Mucosa of gallbladder (tissue), 1 donor: ENCODE data around the gene ADAMTS19. TPM values are rescaled to one million over a fixed set of nuclear protein-coding genes. Genes with fewer than 3 reads are reported as not detected.

Source experiments
- DNase-seq: peaks from one replicate; pipeline ENCODE4 v3.0.0-alpha.2; 2020; ENCODE audit warnings: low spot score
- total RNA-seq: library from RNA; stranded (reverse); gene quantifications from one replicate; pipeline ENCODE4 v1.2.1, GENCODE V29; 2021
- donor health status: DM: no; HTN: no; CAD: no.

Gene ADAMTS19
- total RNA-seq, 1 donor from 2014 or later: 0.20 TPM

- no peak for DNase-seq
Observed at GRCh38 chr5:129465776-129466344, 5.8 kb downstream of the ADAMTS19 start.

GRCh38 chr5:129474544-129474943 is 14.4 kb downstream of the ADAMTS19 start:
- DNase-seq: no peak

DNA sequence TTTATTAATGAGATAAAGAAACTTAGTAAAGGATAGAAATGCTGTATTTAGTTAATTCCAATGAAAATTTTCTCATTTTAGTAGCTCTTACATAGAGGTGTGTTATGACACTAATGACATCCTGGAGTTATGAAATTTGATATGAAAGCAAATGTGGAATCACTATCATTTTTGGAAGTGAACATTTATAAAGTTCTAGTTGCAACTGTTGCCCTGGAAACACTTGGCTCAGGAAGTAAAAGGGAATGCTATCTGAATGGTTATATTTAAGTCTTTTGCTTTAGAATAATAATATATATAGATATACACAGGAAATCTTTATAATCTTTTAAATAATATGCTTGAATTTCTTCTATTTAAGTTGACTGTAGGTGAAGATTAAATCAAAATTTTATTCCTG is 16.7 kb downstream of the ADAMTS19 start:
- DNase-seq: no peak

- no peak for DNase-seq
Observed at GRCh38 chr5:129477532-129477931, 17.4 kb downstream of the ADAMTS19 start.

GRCh38 chr5:129481161-129481560 is 21.1 kb downstream of the ADAMTS19 start:
- no peak for DNase-seq

GRCh38 chr5:129496421-129496820 is 36.3 kb downstream of the ADAMTS19 start:
- no peak for DNase-seq

DNA sequence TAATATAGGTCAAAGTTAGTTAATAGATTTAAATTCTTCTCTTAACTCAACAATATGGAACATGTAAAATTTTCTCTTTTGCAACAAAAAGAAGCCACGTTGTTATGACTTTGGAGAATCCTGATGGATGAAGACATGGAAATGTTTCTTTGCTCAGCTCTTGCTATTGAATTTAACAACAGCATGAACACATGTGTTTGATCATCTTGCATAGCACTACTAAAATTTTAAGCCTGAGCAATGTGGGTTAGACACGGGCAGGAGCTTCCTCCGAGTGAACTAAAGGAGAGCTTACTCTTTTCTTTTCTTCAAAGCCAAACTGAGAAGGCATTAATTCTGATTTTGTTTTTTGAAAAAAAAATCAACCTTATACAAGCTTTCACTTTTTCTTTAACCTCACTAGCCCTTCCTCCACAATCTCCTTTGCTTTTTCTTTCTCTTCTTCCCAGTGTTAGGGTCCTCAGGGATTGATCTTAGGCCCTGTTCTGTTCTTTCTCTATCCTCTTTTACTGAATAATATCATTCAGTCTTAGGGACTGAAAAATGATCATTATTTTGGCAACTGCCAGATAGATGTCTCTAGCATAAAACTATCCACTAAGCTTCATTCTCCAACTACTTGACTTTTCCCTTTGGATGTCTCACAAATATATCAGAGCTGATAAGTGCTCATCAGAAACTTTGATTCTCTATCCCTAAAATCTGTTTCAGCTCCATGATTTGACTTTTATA is 36.9 kb downstream of the ADAMTS19 start:
- no peak for DNase-seq

- DNase-seq: no peak
Observed at GRCh38 chr5:129499208-129499852, 39.2 kb downstream of the ADAMTS19 start.

GRCh38 chr5:129500101-129500500 is 40.0 kb downstream of the ADAMTS19 start:
- DNase-seq: no peak

- DNase-seq: no peak
Observed at GRCh38 chr5:129506086-129506485, 46.0 kb downstream of the ADAMTS19 start.

GRCh38 chr5:129506950-129507349 is 46.9 kb downstream of the ADAMTS19 start:
- DNase-seq: no peak

- DNase-seq: no peak
Observed at GRCh38 chr5:129507527-129507926, 47.4 kb downstream of the ADAMTS19 start.

GRCh38 chr5:129508606-129509005 is 48.5 kb downstream of the ADAMTS19 start:
- no peak for DNase-seq

DNA sequence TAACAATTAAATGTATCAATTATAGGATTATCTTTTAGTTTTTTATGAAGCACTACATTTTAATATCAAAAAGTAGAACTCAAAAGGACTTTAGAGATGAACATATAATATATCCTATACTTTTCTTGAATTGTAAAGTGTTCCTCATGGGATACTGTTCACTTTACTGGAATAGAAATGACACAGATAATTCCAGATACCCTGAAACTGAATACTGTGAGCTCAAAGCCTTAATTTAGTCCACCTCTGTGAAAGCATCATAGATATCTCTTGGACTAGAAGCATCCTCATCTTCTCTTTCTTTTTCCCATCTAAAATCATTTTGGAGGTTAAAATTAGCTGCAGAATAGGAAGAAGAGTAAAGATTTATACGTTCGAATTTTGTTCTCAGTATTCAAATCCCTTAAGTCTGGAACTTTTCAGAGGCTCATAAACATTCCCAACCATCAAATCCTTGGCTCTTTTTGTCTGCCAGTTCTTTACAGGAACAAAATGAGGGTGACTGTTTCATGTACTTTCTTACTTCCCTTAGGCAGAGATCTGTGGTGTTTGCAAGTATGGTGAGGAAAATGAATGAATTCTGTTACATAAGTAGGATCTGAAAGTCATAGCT is 49.4 kb downstream of the ADAMTS19 start:
- no peak for DNase-seq

GRCh38 chr5:129511291-129511690 is 51.2 kb downstream of the ADAMTS19 start:
- no peak for DNase-seq

DNA sequence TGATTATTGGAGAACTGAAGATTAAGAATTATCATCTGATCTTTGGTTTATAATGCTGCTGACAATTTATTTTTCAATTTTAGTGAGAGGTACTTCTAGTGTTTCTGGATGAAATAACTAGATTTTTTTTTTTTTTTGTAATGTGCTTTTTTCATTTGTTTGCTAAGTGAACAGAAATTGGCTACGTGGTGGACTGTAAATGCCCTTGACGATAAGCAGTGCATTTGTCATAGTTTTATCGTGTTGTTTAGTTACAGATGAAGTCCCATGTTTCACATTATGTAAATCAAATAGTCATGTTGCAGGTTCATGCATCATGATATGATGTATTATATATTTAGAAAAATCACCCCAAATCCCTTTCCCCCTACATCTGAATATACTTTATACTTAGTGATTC is 81.0 kb downstream of the ADAMTS19 start:
- no peak for DNase-seq

DNA sequence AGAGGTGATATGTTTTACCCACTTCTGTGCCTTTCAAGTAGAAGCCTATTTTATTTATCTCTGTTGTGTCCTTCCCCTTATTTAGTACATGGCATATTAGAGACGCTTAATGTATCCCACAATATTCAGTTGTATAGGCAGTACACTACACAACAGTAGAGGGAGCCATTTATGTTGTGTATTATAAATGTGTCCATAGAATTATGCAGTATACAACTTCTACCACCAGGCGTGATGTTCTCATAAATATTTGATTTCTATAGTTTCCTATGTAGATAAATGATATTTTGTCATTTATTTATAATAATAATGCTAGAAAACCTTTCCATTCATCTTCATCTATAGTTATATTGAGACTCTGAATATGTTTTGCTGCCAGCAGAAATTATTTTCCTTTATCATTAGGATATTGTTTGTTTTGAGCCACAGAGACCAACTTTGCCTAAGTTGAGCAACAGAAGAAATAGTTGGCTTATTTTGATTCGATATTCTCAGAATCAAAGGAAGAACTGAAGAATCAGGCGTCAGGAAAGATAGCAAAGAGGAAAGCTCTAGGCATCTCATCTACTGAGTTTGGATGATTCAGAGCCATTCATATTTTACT is 81.7 kb downstream of the ADAMTS19 start:
- no peak for DNase-seq

- DNase-seq: no peak
Observed at GRCh38 chr5:129547137-129547536, 87.0 kb downstream of the ADAMTS19 start.

- DNase-seq: no peak
Observed at GRCh38 chr5:129554134-129554904, 94.2 kb downstream of the ADAMTS19 start.

- DNase-seq: no peak
Observed at GRCh38 chr5:129563585-129563984, 103.5 kb downstream of the ADAMTS19 start.

DNA sequence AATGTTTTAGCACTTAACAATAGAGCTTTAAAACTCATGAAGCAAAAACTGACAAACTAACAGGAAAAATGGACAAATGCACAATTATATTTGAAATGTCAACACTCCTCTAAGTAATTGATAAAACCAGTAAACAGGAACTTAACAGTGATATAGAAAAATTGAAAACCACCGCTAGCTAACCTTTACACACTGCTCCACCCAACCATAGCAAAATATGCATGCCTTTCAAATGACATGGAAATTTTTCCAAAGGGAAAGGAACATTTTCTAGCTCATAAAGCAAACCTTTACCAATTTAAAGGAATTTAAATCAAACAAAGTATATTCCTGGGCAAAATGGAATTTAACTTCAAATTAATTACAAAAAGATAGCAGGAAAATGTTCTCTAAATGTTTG is 109.2 kb downstream of the ADAMTS19 start:
- DNase-seq: no peak

DNA sequence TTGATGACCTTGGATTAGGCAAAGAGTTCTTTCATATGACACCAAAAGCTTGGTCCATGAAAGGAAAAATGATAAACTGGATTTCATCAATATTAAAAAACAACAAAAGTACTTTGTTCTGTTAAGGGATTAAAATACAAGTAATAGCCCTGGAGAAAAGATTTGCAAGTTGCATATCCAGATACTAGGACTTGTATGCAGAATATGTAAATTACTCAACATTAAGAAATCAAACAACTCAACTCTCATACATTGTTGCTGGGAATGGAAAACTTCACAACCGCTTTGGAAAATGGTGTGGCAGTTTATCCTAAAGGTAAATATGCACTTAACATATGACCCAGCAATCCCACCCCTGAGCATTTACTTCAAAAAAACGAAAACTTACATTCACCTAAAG is 112.0 kb downstream of the ADAMTS19 start:
- DNase-seq: no peak
